Panc1 (cell line): Measurements from ENCODE around the gene CAD.

ENCODE experiments used
- POLR2AphosphoS5 ChIP-seq: IDR thresholded peaks from 2 replicates; pipeline ENCODE4 v1.6.1; 2012; ENCODE audit warnings: mild to moderate bottlenecking, low read depth, low read length, moderate library complexity
- TF ChIP-seq, protein P1 (sequence below): fragments of 450-650 bp; IDR thresholded peaks from 2 replicates; pipeline ENCODE4 v1.5.1; 2017; ENCODE audit warnings: mild to moderate bottlenecking

DNA sequence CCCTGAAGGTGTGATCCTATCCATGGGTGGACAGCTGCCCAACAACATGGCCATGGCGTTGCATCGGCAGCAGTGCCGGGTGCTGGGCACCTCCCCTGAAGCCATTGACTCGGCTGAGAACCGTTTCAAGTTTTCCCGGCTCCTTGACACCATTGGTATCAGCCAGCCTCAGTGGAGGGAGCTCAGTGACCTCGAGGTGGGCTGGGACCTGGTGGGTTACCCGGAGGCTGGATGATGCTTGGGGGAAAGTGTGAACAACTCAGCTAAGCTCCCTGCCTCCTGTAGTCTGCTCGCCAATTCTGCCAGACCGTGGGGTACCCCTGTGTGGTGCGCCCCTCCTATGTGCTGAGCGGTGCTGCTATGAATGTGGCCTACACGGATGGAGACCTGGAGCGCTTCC lies 16.2 kb downstream of the CAD start:
- TF ChIP-seq, protein P1, sequence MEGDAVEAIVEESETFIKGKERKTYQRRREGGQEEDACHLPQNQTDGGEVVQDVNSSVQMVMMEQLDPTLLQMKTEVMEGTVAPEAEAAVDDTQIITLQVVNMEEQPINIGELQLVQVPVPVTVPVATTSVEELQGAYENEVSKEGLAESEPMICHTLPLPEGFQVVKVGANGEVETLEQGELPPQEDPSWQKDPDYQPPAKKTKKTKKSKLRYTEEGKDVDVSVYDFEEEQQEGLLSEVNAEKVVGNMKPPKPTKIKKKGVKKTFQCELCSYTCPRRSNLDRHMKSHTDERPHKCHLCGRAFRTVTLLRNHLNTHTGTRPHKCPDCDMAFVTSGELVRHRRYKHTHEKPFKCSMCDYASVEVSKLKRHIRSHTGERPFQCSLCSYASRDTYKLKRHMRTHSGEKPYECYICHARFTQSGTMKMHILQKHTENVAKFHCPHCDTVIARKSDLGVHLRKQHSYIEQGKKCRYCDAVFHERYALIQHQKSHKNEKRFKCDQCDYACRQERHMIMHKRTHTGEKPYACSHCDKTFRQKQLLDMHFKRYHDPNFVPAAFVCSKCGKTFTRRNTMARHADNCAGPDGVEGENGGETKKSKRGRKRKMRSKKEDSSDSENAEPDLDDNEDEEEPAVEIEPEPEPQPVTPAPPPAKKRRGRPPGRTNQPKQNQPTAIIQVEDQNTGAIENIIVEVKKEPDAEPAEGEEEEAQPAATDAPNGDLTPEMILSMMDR = no peak
- no peak for TF ChIP-seq POLR2AphosphoS5
